GM18867 (cell line): ENCODE measurements around the gene LGR4.

Experiments used
- ATAC-seq: cut with Tn5 transposase; IDR thresholded peaks from one replicate; pipeline ENCODE4 v1.9.1; 2021; ENCODE audit warnings: mild to moderate bottlenecking, moderate library complexity; ENCODE audit not compliant: unreplicated experiment

Gene LGR4

GRCh38 chr11:27386181-27386845, 86.3 kb downstream of the LGR4 start:
- ATAC-seq = no peak

- peak; percentile 38 for ATAC-seq
Observed at GRCh38 chr11:27385245-27385644, 87.3 kb downstream of the LGR4 start.

GRCh38 chr11:27384227-27384626, 88.4 kb downstream of the LGR4 start:
- ATAC-seq = no peak

- no peak for ATAC-seq
Observed at GRCh38 chr11:27383645-27384044, 88.9 kb downstream of the LGR4 start.

- no peak for ATAC-seq
Observed at GRCh38 chr11:27381238-27381666, 91.3 kb downstream of the LGR4 start.

GRCh38 chr11:27380771-27381170, 91.8 kb downstream of the LGR4 start:
- ATAC-seq = no peak

- ATAC-seq = no peak
Observed at GRCh38 chr11:27379449-27379848, 93.1 kb downstream of the LGR4 start.

GRCh38 chr11:27375370-27375769, 97.2 kb downstream of the LGR4 start:
- ATAC-seq = no peak

GRCh38 chr11:27373856-27374602, 98.6 kb downstream of the LGR4 start:
- ATAC-seq = no peak

GRCh38 chr11:27373392-27373791, 99.2 kb downstream of the LGR4 start:
- no peak for ATAC-seq

- ATAC-seq = no peak
Observed at GRCh38 chr11:27372164-27372563, 100.4 kb downstream of the LGR4 start.

GRCh38 chr11:27371489-27371888, 101.1 kb downstream of the LGR4 start:
- ATAC-seq = no peak

- ATAC-seq = no peak
Observed at GRCh38 chr11:27370374-27370773, 102.2 kb downstream of the LGR4 start.

- no peak for ATAC-seq
Observed at GRCh38 chr11:27367881-27368280, 104.7 kb downstream of the LGR4 start.

- no peak for ATAC-seq
Observed at GRCh38 chr11:27363576-27364117, 108.9 kb downstream of the LGR4 start.

- peak; percentile 100 for ATAC-seq
Observed at GRCh38 chr11:27362749-27363575, 109.6 kb downstream of the LGR4 start, which contains the start of gene CCDC34. Gene CCDC34 (minus strand): TSS chr11:27363215. CDS start chr11:27363194, 21 bp downstream.

GRCh38 chr11:27361649-27362431, 110.8 kb downstream of the LGR4 start:
- no peak for ATAC-seq

GRCh38 chr11:27358296-27358695, 114.3 kb downstream of the LGR4 start:
- no peak for ATAC-seq

- no peak for ATAC-seq
Observed at GRCh38 chr11:27357250-27357649, 115.3 kb downstream of the LGR4 start.

- ATAC-seq = no peak
Observed at GRCh38 chr11:27356624-27357222, 115.9 kb downstream of the LGR4 start.
